GM21786 (cell line): Measurements from ENCODE around the gene ARHGAP24.
A peak's percentile ranks its signal among the peaks of the same experiment; 100 is the strongest.
"Not testable (repeated sequence)": the region's sequence is repeated elsewhere in the genome, so short reads cannot be mapped to it uniquely, and the experiment has no call there.

Experiments used
- ATAC-seq: cut with Tn5 transposase; IDR thresholded peaks from one replicate; pipeline ENCODE4 v1.9.1; 2021; ENCODE audit not compliant: unreplicated experiment

The ARHGAP24 gene

GRCh38 chr4:86001591-86001990, 526.6 kb downstream of the ARHGAP24 start:
- ATAC-seq: no peak

DNA sequence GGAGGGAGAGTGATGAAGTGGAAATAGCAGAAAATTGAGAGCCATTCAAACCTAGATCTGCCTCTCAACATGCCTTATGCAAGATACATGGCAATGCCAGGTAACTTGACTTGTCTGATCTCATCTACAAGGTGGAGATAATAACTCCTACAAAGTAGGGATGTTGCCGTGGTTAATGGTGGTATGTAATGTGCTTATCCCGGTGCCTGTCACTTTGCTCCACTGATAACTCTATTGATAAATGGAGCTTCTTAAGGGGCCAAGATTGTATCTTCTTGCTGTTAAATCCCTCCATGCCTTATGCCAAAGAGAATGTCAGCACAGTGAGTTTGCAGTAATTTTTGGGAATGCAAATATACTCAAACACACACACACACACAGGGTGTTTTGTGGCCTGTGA, 529.1 kb downstream of the ARHGAP24 start:
- no peak for ATAC-seq

- ATAC-seq: no peak
Measured at GRCh38 chr4:86006057-86006456, 531.1 kb downstream of the ARHGAP24 start.

GRCh38 chr4:86007042-86007441, 532.1 kb downstream of the ARHGAP24 start:
- ATAC-seq: no peak

- no peak for ATAC-seq
Measured at GRCh38 chr4:86011117-86011516, 536.2 kb downstream of the ARHGAP24 start.

DNA sequence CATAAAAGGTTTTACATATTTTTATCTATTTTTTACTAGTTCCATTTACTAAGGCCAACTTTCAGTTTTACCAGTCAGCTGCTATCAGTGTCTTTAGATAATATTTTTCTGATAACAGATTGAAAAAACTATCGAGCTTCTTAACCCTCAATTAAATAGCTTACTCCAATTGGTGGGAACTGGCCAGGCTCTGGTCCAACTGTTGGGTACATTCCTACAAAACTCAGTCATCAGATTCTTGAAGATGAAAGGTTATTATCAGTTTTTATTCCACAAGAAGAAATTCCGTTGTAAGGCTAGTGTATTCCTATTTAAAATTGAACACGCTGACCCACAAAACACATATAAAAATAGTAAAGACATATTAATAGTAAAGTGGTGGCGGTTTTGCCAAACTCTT, 538.7 kb downstream of the ARHGAP24 start:
- ATAC-seq: no peak

GRCh38 chr4:86014599-86014998, 539.6 kb downstream of the ARHGAP24 start:
- peak; percentile 92 for ATAC-seq

DNA sequence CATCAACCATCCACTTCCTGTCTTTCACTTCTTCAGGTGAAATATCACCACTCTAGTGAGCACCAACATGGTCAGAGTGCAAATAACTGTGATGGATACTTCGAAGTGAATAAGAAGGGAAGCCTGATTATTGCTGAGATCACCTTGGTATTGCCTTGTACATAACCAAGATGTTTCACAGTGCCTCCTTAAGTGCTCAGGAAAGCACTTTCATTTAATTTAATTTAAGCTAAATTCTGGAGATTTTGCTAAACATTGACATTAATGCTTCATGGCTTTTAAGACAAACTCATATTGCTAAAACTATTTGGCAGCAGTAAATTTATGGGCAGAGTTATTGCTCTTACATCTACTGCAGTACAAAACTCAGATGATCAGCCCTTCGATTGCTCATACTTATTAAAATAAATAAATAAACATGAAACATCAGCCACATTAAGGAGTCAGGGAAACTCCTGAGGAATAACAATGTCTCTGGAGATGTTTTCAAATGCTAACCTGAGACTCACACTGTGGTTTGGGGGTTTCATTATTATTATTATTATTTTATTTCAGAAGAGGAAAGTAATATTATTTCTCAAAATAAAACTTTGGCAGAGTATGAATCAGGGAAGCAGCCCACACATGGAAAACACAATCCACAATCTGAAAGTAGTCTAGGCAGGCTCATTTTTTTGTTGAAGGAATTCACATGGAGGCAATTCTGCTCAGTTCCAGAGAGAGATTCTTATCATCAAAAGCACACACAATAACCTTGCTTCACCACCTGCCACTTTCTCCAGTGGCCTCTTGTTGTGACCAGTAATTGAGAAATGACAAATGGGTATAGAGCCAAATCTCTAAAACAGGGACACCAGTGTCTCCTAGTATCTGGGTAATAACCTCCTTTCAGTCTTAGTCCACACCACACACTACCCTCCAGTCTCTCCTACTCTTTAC, 540.7 kb downstream of the ARHGAP24 start:
- ATAC-seq: no peak

DNA sequence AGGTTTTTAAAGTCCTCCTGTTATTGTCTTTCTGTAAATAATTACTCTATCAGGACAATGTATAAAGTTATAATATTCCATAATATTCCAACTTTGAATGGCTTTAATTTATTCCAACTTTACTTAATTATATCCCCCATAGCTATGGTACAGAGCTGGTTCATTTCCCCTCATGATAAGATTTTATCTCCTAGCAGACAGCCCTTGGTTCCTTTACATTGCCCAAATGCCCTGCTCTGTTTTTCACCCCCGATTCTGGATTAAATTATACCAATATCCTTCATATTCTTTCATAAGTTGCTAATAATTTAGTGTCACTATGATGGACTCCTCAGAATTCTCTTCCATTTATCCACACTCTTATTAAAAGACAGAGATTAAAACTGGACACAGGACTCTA, 544.4 kb downstream of the ARHGAP24 start:
- no peak for ATAC-seq

DNA sequence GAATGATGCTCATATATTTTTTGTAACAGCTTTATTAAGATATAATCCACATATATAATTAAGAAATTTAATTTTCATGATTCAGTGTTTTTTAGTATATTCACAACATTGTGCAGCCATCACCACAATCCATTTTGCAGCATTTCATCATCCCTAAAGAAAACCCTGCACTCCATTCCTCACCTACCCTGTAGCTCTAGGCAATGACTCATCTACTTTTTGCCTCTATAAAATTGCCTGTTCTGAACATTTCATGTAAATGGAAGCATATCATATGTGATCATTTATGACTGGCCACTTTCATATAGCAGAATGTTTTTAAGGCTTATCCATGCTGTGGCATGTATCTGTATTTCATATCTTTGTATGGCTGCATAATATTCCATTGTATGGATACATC, 545.0 kb downstream of the ARHGAP24 start:
- ATAC-seq: no peak

DNA sequence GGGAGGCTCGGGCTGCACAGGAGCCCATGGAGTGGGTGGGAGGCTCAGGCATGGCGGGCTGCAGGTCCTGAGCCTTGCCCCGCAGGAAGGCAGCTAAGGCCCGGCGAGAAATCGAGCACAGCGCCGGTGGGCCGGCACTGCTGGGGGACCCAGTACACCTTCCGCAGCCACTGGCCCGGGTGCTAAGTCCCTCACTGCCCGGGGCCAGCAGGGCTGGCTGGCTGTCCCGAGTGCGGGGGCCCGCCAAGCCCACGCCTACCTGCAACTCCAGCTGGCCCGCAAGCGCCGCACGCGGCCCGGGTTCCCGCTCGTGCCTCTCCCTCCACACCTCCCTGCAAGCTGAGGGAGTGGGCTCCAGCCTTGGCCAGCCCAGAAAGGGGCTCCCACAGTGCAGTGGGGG, 546.7 kb downstream of the ARHGAP24 start:
- ATAC-seq: not testable (repeated sequence)

- no peak for ATAC-seq
Measured at GRCh38 chr4:86026720-86027119, 551.8 kb downstream of the ARHGAP24 start.

DNA sequence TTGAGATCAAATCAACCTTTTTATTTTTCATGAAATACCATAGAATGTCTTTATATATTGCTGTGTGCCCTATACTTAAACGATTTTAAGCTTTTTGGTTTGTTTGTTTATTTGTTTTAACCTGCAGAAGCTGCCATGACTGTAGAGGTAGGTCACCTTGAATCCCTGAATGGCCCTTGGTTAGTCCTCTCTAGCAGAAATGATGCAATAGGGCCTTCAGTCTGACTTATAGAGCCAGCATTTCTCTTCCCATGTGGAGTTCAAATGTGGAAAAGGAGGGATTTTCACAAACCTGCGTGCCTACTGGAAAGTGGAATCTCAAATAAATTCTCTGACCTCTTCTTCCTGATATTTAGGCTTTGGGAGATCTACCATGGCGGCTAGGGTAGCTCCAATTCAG, 557.0 kb downstream of the ARHGAP24 start:
- no peak for ATAC-seq

- ATAC-seq: no peak
Measured at GRCh38 chr4:86032476-86033022, 557.6 kb downstream of the ARHGAP24 start.

GRCh38 chr4:86033171-86033570, 558.2 kb downstream of the ARHGAP24 start:
- ATAC-seq: no peak

GRCh38 chr4:86034616-86035015, 559.7 kb downstream of the ARHGAP24 start:
- no peak for ATAC-seq

DNA sequence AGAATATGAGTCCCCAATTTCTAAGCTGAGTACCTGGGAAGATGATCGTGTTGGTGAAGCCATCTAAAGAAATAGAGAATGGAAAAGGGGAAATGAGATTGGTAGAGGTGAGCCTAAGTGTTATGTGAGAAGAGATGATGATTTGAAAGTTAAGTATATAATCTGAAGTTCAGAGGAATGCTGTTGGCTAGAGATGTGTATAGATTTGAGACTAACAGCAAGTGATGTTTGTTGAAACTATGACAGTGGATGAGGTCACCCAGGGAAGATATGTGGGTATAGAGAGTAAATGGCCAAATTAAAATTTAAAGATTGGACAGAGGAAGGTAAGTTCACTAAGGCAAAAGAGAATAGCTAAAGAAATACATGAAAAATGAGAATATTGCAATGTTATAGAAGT, 560.7 kb downstream of the ARHGAP24 start:
- no peak for ATAC-seq

GRCh38 chr4:86036736-86037135, 561.8 kb downstream of the ARHGAP24 start:
- ATAC-seq: no peak

- ATAC-seq: no peak
Measured at GRCh38 chr4:86038037-86038436, 563.1 kb downstream of the ARHGAP24 start.

DNA sequence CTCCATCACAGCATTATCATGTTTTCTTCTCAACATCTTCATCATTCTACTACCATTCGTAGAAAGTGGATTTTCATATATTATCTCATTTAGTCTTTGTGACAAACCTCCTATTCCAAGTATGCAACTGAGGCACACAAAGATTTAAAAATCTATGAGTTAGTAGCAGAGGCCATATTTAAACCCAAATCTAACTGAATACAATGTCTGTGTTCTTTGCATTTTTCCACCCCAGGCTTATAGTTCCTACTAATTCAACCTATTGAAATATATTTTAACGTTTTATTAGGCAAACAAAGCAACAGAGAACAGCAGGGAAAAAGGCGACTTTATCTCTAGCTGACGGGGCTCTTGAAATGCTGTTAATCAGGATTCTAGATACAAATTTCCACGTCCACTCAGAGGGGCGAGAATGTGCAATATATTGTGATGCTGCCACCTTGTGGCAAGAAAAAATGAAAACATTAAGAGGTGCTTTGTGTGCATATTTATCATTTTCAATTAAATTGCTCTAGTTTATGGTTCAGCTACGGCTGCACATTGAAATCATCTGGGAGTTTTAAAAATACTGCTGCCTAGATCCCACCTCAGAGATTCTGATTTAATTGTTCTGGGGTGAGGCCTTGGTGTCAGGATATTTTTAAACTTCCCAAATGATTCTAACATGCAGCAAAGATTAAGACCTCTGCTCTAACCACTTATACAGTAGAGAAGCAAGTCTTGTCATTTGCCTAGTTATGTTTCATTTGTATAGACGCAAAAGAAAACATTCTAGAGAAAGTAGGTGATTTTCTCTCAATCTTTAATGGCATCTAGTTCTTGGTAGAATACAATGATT, 569.0 kb downstream of the ARHGAP24 start:
- ATAC-seq: peak; percentile 65

- ATAC-seq: no peak
Measured at GRCh38 chr4:86044593-86044985, 569.6 kb downstream of the ARHGAP24 start.

- ATAC-seq: no peak
Measured at GRCh38 chr4:86048426-86048825, 573.5 kb downstream of the ARHGAP24 start.
